Activated naive CD4-positive, alpha-beta T cell (primary cell): Measurements from ENCODE around the gene GLYATL2.

ENCODE experiments used
- DNase-seq, 4 experiments: peaks; one replicate each; lab custom pipeline; 2025; lab: John Stamatoyannopoulos, UW

Gene GLYATL2

GRCh38 chr11:58844361-58845005 is at the start of gene GLYATL2:
GLYATL2 (minus strand) TSS chr11:58844704; CDS start chr11:58839612, 5,092 bp downstream.
- no peak for DNase-seq

GRCh38 chr11:58893899-58894298 is 49.4 kb upstream of the GLYATL2 start:
- no peak for DNase-seq

GRCh38 chr11:58888579-58888978 is 44.1 kb upstream of the GLYATL2 start:
- no peak for DNase-seq

- DNase-seq, result no peak
Observed at GRCh38 chr11:58887452-58887851, 42.9 kb upstream of the GLYATL2 start.

- no peak for DNase-seq
Observed at GRCh38 chr11:58880625-58881024, 36.1 kb upstream of the GLYATL2 start.

- no peak for DNase-seq
Observed at GRCh38 chr11:58880166-58880565, 35.7 kb upstream of the GLYATL2 start.

- DNase-seq, result no peak
Observed at GRCh38 chr11:58867556-58867955, 23.1 kb upstream of the GLYATL2 start.

GRCh38 chr11:58866788-58867187 is 22.3 kb upstream of the GLYATL2 start:
- no peak for DNase-seq

- DNase-seq, result no peak
Observed at GRCh38 chr11:58864335-58864734, 19.8 kb upstream of the GLYATL2 start.

- DNase-seq, result no peak
Observed at GRCh38 chr11:58863697-58864096, 19.2 kb upstream of the GLYATL2 start.

- no peak for DNase-seq
Observed at GRCh38 chr11:58861533-58861932, 17.0 kb upstream of the GLYATL2 start.

- DNase-seq, result no peak
Observed at GRCh38 chr11:58856806-58857205, 12.3 kb upstream of the GLYATL2 start.

- no peak for DNase-seq
Observed at GRCh38 chr11:58845386-58845785, 882 bp upstream of the GLYATL2 start.

GRCh38 chr11:58837707-58838388 is 6.7 kb downstream of the GLYATL2 start:
- no peak for DNase-seq

- DNase-seq, result no peak
Observed at GRCh38 chr11:58832056-58832645, 12.4 kb downstream of the GLYATL2 start.

- DNase-seq, result no peak
Observed at GRCh38 chr11:58830673-58831301, 13.7 kb downstream of the GLYATL2 start.

- no peak for DNase-seq
Observed at GRCh38 chr11:58829786-58830185, 14.7 kb downstream of the GLYATL2 start.

- DNase-seq, result no peak
Observed at GRCh38 chr11:58813693-58814092, 30.8 kb downstream of the GLYATL2 start.

GRCh38 chr11:58811499-58811898 is 33.0 kb downstream of the GLYATL2 start:
- no peak for DNase-seq

- DNase-seq, result no peak
Observed at GRCh38 chr11:58807343-58807742, 37.2 kb downstream of the GLYATL2 start.

GRCh38 chr11:58805065-58805464 is 39.4 kb downstream of the GLYATL2 start:
- no peak for DNase-seq

- DNase-seq, result no peak
Observed at GRCh38 chr11:58801974-58802545, 42.4 kb downstream of the GLYATL2 start.

GRCh38 chr11:58801302-58801701 is 43.2 kb downstream of the GLYATL2 start:
- DNase-seq, result no peak
